Activated CD8-positive, alpha-beta T cell treated with anti-CD3 and anti-CD28 coated beads, Interleukin-2, amount 10 ng/mL, durations not matched to agents 7 days and 5 days (primary cell): Measurements from ENCODE around the gene HOXB6. TPM values are rescaled to one million over a fixed set of nuclear protein-coding genes. Genes with fewer than 3 reads are reported as not detected.
A peak's percentile ranks its signal among the peaks of the same experiment; 100 is the strongest.

ENCODE experiments used
- ATAC-seq: fragments of 150-1000 bp; cut with Tn5 transposase; one replicate; pipeline ENCODE4 v1.10.0; 2021; ENCODE audit warnings: moderate library complexity
- CTCF ChIA-PET: fragments of 350-600 bp; sonication (Branson Sonifier 250); formaldehyde crosslinking; loops from one replicate; lab custom pipeline; 2021; ENCODE audit warnings: antibody characterized with exemption; lab: Charles Lee
- POLR2A ChIA-PET: fragments of 350-600 bp; sonication (Branson Sonifier 250); formaldehyde crosslinking; loops from one replicate; lab custom pipeline; 2021; ENCODE audit warnings: antibody characterized with exemption; lab: Charles Lee
- DNase-seq: peaks from one replicate; pipeline ENCODE4 v3.0.0-alpha.2; 2020
- H3K27ac Mint-ChIP-seq: one replicate; pipeline ENCODE4 v1.8.0; 2021; ENCODE audit warnings: mild to moderate bottlenecking, mixed read lengths
- H3K27me3 Mint-ChIP-seq: one replicate; pipeline ENCODE4 v1.8.0; 2021; ENCODE audit warnings: low read depth, mixed read lengths
- H3K36me3 Mint-ChIP-seq: one replicate; pipeline ENCODE4 v1.8.0; 2021; ENCODE audit warnings: low read depth, mixed read lengths
- H3K4me1 Mint-ChIP-seq: one replicate; pipeline ENCODE4 v1.8.0; 2021; ENCODE audit warnings: low read depth, mixed read lengths
- H3K4me3 Mint-ChIP-seq: one replicate; pipeline ENCODE4 v1.8.0; 2021; ENCODE audit warnings: mild to moderate bottlenecking, mixed read lengths
- H3K9me3 Mint-ChIP-seq: one replicate; pipeline ENCODE4 v1.8.0; 2022; ENCODE audit warnings: mixed read lengths; ENCODE audit not compliant: insufficient read depth
- total RNA-seq, 2 experiments: library from RNA; stranded (reverse); gene quantifications; one replicate each; pipeline ENCODE4 v1.2.3, GENCODE V29; 2021

The HOXB6 gene
- total RNA-seq, 2 experiments from 2014 or later = not detected

DNA sequence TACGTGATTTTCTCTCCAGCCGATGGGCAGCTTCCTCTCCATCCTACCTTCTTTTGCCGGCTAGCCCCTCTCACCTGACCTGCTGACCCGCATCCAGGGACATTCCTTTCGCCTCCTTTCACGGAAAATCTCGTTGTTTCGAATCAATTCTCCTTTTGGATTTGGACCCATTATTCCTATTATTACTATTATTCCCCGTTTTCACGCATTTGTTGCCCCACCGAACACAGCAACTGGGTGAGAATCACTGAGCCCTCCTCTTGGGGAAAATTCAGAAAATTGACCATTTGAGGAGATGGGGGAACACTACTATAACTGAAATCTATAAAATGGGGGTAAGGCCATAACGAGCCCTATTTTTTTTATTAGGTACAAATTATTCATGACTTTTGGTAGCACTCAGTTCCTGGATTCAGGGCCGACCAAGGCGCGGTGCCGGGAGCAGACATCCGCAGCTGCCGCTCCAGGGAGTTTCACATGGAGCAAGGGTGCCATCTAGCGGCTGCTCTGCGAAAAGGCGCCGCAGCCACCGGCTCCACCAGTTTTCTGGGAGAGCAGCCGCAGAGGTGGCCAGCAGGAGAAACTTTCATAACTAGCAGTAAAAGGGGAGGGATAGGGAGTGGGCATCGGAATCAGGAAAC lies 13.6 kb upstream of the HOXB6 start:
- H3K27me3 Mint-ChIP-seq = peaks cover 87% of the 10 kb centered on the region
- CTCF ChIA-PET = interaction anchor here (0.6 to 3.6 kb wide), 33 partner anchors 8 to 604 kb away, joined by 3 to 32 read pairs (median 4); partner anchors contain the start of gene HOXB5
- peak; percentile 86 for DNase-seq
- no peaks in the 10 kb centered on the region for H3K36me3 Mint-ChIP-seq
- H3K4me1 Mint-ChIP-seq = peaks cover 39% of the 10 kb centered on the region
- POLR2A ChIA-PET = no interaction called here
- peak; percentile 69 for ATAC-seq
- no peaks in the 10 kb centered on the region for H3K9me3 Mint-ChIP-seq
- H3K4me3 Mint-ChIP-seq = peak overlapping the region; percentile 27
- H3K27ac Mint-ChIP-seq = no peak overlapping the region

DNA sequence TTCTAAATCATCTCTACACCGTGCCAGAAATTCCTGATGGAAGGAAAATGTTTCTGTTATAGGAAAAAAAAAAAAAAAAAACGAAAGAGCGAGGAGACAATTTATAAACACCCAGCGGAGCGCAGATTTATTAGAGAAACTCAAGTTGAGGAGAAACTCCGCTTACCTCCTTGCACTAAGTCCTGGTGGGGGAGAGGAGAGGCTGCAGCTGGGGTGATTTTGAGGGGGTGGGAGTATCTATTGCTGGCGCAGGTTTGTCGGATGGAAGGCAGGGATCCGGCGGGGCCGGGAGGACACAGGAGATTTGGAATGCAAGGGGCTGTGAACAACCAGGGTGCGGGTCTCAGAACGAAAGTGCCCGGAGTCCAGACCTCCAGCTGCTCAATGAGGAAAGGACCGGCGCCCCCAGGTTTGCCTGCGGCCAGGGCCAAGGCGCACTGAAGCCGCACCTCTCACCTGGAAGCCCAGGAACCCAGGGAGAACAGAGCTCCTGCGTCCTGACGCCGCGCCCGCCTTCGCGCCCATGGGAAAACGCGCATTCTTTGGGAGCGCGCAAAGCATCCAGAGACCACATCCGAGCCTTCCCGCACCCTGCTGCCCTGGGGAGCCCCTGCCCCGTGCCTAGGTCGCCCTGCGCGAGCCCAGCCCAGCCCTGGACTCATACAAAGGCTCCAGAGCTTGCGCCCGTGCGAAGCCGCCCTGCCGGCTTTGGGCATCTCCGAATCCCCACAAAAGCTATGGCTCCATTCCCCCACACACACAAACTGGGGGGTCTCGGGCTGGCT lies 12.9 kb upstream of the HOXB6 start:
- no peaks in the 10 kb centered on the region for H3K9me3 Mint-ChIP-seq
- no peak for ATAC-seq
- H3K27me3 Mint-ChIP-seq = peaks cover 85% of the 10 kb centered on the region
- no peaks in the 10 kb centered on the region for H3K36me3 Mint-ChIP-seq
- peaks cover 42% of the 10 kb centered on the region for H3K4me1 Mint-ChIP-seq
- H3K27ac Mint-ChIP-seq = no peak overlapping the region
- peak overlapping the region; percentile 24 for H3K4me3 Mint-ChIP-seq
- no peak for DNase-seq
- CTCF ChIA-PET = interaction anchor here (0.7 to 3.6 kb wide), 25 partner anchors 9 to 591 kb away, joined by 3 to 32 read pairs (median 5); partner anchors contain the start of gene HOXB5
- POLR2A ChIA-PET = no interaction called here

DNA sequence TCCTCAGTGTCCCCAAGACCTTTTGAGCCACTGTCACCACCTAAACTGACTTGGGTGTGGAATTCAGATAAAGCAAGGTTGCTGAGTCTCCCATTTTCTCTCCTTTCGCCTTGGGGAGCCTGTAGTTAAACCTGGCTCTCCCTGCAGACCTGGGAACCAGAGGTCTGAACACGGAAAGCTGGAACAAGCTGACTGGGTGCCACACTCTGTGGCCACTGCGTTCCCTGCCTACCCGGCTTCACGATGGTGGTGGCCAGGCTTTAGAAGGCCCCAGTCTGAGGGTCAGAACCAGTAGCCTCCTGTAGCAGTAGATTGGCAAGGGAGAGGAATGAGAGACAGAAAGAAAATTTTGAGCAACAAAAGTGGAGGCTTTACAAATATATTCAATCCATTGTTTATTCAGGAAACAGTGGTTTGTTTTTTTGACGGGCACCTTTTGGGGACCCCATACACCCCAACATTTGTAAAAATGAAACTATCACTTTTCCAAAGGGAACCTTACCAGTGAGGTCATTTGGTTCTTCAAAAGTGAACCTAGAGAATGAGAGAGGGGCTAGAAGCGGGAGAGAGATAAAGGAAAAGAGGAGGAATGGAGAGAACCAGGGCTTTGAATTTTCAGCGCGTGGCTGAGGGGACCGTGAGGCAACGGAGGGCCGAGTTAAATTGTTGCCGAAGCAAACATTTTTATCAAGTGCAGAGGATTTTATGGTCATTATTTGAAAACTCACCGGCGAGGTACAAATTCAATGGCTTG lies 12.1 kb upstream of the HOXB6 start:
- peaks cover 85% of the 10 kb centered on the region for H3K27me3 Mint-ChIP-seq
- no peak overlapping the region for H3K27ac Mint-ChIP-seq
- no peaks in the 10 kb centered on the region for H3K36me3 Mint-ChIP-seq
- DNase-seq (no peak), ATAC-seq (no peak)
- peaks cover 48% of the 10 kb centered on the region for H3K4me1 Mint-ChIP-seq
- no peaks in the 10 kb centered on the region for H3K9me3 Mint-ChIP-seq
- ChIA-PET POLR2A (interaction anchor here (0.5 kb wide), 1 partner anchor 12 kb away, joined by 3 read pairs; the partner anchor contains the start of gene HOXB6), CTCF (interaction anchor here (0.9 to 3.6 kb wide), 8 partner anchors 8 to 590 kb away, joined by 3 to 32 read pairs (median 14); partner anchors contain the start of gene HOXB5)
- H3K4me3 Mint-ChIP-seq = no peak overlapping the region

GRCh38 chr17:48615963-48616716 lies 11.4 kb upstream of the HOXB6 start:
- DNase-seq (no peak), ATAC-seq (no peak)
- Mint-ChIP-seq H3K27ac (no peak overlapping the region), H3K9me3 (no peaks in the 10 kb centered on the region), H3K27me3 (peaks cover 86% of the 10 kb centered on the region), H3K4me1 (peaks cover 55% of the 10 kb centered on the region), H3K36me3 (no peaks in the 10 kb centered on the region), H3K4me3 (no peak overlapping the region)
- POLR2A ChIA-PET = interaction anchor here (0.5 kb wide), 1 partner anchor 11 kb away, joined by 3 read pairs; the partner anchor contains the start of gene HOXB6
- CTCF ChIA-PET = interaction anchor here (0.9 to 1.7 kb wide), 4 partner anchors 8 to 88 kb away, joined by 3 to 4 read pairs (median 3); partner anchors contain the start of gene HOXB5

DNA sequence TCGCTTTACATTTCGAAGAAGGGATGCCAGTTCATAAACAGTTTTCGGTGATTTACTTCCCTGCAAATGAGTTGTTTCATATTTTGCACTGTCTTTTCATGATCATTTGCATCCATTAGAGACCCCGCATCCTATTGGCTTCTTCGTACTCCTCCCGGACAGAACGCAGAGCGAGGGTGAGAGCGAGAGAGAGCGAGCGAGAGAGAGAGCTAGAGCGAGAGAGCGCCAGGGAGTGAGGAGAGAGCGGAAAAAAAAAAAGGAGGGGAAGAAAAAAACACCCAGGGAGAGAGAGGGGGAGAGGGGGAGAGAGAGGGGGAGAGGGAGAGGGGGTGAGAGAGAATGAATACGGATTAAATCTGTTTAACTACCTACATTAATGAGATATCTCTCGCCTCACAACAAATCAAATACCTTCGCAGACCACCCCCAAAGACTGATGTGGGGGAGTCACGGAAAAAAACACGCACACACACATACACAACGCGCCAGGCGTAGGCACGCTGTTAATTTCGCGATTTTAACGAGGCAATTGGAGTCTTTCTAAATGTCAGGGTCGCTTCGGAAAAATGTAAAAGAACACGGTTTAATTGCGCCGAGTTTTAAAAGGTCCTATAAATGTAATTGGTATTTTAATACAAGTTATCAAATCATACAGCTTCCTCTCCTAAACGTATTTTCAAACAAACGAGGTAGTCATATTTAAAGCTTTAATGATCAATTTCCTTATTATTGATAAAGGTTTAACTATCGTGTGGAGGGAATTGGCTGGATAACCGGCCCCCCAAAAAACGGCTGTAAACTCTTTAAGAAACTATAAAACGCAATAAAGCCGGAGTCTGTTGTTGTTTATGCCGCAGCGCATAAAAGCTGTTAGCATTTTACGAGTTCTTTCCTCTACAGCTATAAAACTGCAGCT lies 10.5 kb upstream of the HOXB6 start, which contains the start of gene HOXB8:
Gene HOXB8, minus strand, starts transcription at position 246 of the 916 bp plus-strand sequence. CDS start 588 bp downstream, outside the sequence.
- DNase-seq (no peak), ATAC-seq (no peak)
- CTCF ChIA-PET = interaction anchor here (0.9 to 1.8 kb wide), 6 partner anchors 9 to 89 kb away, joined by 3 to 6 read pairs (median 4); partner anchors contain the start of genes HOXB5, HOXB6 and HOXB9
- peaks cover 3% of the 10 kb centered on the region for H3K36me3 Mint-ChIP-seq
- H3K9me3 Mint-ChIP-seq = no peaks in the 10 kb centered on the region
- peaks cover 61% of the 10 kb centered on the region for H3K4me1 Mint-ChIP-seq
- POLR2A ChIA-PET = no interaction called here
- H3K27ac Mint-ChIP-seq = no peak within 1 kb of the TSS
- peaks cover 83% of the 10 kb centered on the region for H3K27me3 Mint-ChIP-seq
- H3K4me3 Mint-ChIP-seq = peak within 1 kb of the TSS; percentile 38

DNA sequence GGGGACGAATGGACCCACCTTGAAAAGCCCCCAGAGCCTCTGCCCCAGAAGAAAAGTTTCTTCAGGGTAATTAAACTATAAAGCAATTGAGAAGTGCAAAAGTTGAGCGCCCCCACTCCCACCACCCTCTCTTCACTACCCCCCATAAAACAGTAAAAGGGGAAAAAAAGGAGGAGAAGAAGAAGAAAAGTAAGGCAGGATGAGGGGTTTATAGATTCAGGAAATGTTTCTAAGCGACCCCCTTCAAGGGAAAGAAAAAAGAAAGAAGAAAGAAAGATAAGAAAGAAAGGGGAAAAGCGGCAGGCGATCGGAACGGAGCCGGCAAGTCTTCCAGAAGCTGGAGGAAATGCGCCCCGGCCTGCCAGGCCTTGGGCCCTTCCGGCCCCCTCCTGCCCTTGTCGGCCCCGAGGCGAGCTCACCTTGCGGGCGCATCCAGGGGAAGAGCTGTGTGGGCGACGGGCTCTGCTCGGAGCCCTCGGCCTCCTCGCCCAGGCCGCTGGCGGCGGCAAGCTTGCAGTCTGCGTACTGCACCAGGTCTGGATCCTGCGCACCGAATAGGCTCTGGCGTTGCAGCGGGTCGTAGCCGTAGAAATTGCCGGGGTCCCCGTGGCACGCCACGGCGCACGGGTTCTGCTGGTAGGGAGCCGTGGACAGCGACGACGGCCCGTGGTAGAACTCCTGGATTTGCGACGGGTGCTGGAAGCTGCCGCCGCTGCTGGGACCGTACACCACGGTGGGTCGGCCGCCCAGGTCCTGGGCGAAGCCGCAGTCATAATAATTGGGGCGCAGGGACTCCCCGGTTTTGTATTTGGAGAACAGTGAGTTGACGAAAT lies 9.3 kb upstream of the HOXB6 start:
- CTCF ChIA-PET = interaction anchor here (0.8 to 1.8 kb wide), 7 partner anchors 9 to 588 kb away, joined by 3 to 9 read pairs (median 5); partner anchors contain the start of genes HOXB5, HOXB6 and HOXB9
- ATAC-seq (no peak), DNase-seq (no peak)
- peaks cover 3% of the 10 kb centered on the region for H3K36me3 Mint-ChIP-seq
- no peaks in the 10 kb centered on the region for H3K9me3 Mint-ChIP-seq
- H3K27me3 Mint-ChIP-seq = peaks cover 77% of the 10 kb centered on the region
- H3K4me3 Mint-ChIP-seq = peak overlapping the region; percentile 38
- POLR2A ChIA-PET = no interaction called here
- peaks cover 57% of the 10 kb centered on the region for H3K4me1 Mint-ChIP-seq
- peak overlapping the region; percentile 66 for H3K27ac Mint-ChIP-seq

GRCh38 chr17:48612854-48613691 lies 8.3 kb upstream of the HOXB6 start:
- Mint-ChIP-seq H3K4me3 (peak overlapping the region; percentile 66), H3K4me1 (peaks cover 49% of the 10 kb centered on the region), H3K27me3 (peaks cover 75% of the 10 kb centered on the region), H3K36me3 (peaks cover 3% of the 10 kb centered on the region), H3K27ac (peak overlapping the region; percentile 41), H3K9me3 (no peaks in the 10 kb centered on the region)
- ChIA-PET CTCF (interaction anchor here (0.7 to 1.8 kb wide), 17 partner anchors 8 to 587 kb away, joined by 3 to 14 read pairs (median 5); partner anchors contain the start of genes HOXB5, HOXB6 and HOXB9), POLR2A (no interaction called here)
- ATAC-seq (peak; percentile 66), DNase-seq (peak; percentile 63)

GRCh38 chr17:48612456-48612853 lies 7.7 kb upstream of the HOXB6 start:
- peak overlapping the region; percentile 66 for H3K4me3 Mint-ChIP-seq
- POLR2A ChIA-PET = no interaction called here
- H3K27ac Mint-ChIP-seq = peak overlapping the region; percentile 41
- H3K36me3 Mint-ChIP-seq = peaks cover 3% of the 10 kb centered on the region
- ATAC-seq = no peak
- CTCF ChIA-PET = interaction anchor here (0.7 to 1.8 kb wide), 14 partner anchors 10 to 587 kb away, joined by 3 to 14 read pairs (median 4); partner anchors contain the start of genes HOXB5 and HOXB9
- peak; percentile 31 for DNase-seq
- H3K4me1 Mint-ChIP-seq = peaks cover 44% of the 10 kb centered on the region
- H3K27me3 Mint-ChIP-seq = peaks cover 75% of the 10 kb centered on the region
- H3K9me3 Mint-ChIP-seq = no peaks in the 10 kb centered on the region
